Endothelial cell (in vitro differentiated cells): ENCODE measurements around the gene TAGLN2. TPM values are rescaled to one million over a fixed set of nuclear protein-coding genes. Genes with fewer than 3 reads are reported as not detected.

ENCODE experiments used
- DNase-seq: peaks from one replicate; pipeline ENCODE4 v3.0.0; 2021; ENCODE audit warnings: low spot score
- H3K27ac Mint-ChIP-seq: one replicate; pipeline ENCODE4 v1.8.0; 2021; ENCODE audit warnings: mixed read lengths, inconsistent platforms; ENCODE audit not compliant: unreplicated experiment
- H3K27me3 Mint-ChIP-seq: one replicate; pipeline ENCODE4 v1.8.0; 2021; ENCODE audit warnings: mild to moderate bottlenecking, moderate library complexity, mixed read lengths, inconsistent platforms; ENCODE audit not compliant: unreplicated experiment
- H3K36me3 Mint-ChIP-seq: one replicate; pipeline ENCODE4 v1.8.0; 2021; ENCODE audit warnings: mild to moderate bottlenecking, low read depth, mixed read lengths, inconsistent platforms; ENCODE audit not compliant: unreplicated experiment
- H3K4me1 Mint-ChIP-seq: one replicate; pipeline ENCODE4 v1.8.0; 2021; ENCODE audit warnings: mild to moderate bottlenecking, mixed read lengths, inconsistent platforms; ENCODE audit not compliant: unreplicated experiment
- H3K4me3 Mint-ChIP-seq: one replicate; pipeline ENCODE4 v1.8.0; 2021; ENCODE audit warnings: mild to moderate bottlenecking, mixed read lengths, inconsistent platforms; ENCODE audit not compliant: unreplicated experiment
- H3K9me3 Mint-ChIP-seq: one replicate; pipeline ENCODE4 v1.8.0; 2021; ENCODE audit warnings: mixed read lengths, inconsistent platforms; ENCODE audit not compliant: unreplicated experiment
- CTCF ChIP-seq: fragments of 200-600 bp; sonication (generic); IDR thresholded peaks from one replicate; pipeline ENCODE4 v1.5.0; 2021; ENCODE audit warnings: antibody characterized with exemption; ENCODE audit not compliant: unreplicated experiment
- total RNA-seq: library from RNA; stranded (reverse); fragmentation: NEBNext Ultra II Directional; extraction: Animal tissue kit (Norgen Biotek cat#: 25700); gene quantifications from one replicate; pipeline ENCODE4 v1.2.1, GENCODE V29; 2021; ENCODE audit not compliant: unreplicated experiment

Gene TAGLN2
- total RNA-seq, 1 donor from 2014 or later, result 95.2 TPM

GRCh38 chr1:159961636-159962035 is 36.3 kb upstream of the TAGLN2 start:
- Mint-ChIP-seq H3K4me1 (peaks cover 6% of the 10 kb centered on the region), H3K27me3 (peaks cover 2% of the 10 kb centered on the region), H3K9me3 (no peaks in the 10 kb centered on the region), H3K36me3 (no peaks in the 10 kb centered on the region), H3K4me3 (no peak overlapping the region), H3K27ac (no peak overlapping the region)
- TF ChIP-seq CTCF, result no peak
- DNase-seq, result no peak

DNA sequence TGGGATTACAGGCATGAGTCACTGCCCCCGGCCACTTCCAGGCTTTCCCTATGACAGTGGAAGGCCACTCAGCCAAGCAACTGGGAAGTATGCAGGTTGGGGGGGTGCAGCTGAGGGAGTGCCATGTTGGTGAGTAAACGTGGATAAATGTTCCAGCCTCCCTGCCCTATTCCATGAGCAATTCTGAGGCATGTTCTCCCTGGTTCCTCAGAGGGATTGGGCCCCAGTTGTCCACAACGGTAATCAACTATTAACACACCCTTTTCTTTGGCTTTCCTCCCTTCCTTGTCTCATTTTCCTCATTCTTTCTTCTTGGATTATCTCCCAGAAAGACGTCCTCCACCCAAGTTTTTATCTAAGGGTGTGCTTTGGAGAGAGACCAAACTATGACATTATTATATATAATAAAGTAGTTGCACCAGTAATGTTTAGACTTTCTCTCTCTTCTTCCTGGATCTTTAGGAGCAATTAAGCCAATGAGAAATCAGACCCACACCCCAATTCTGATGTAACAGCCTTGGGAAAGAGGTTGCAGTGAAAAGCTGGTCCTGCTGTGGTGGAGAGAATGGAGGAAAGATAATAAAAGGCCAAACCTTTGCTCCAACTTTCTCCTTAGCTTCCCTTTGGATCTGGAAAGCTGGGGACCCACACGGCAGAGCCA is 35.5 kb upstream of the TAGLN2 start:
- Mint-ChIP-seq H3K27me3 (peaks cover 2% of the 10 kb centered on the region), H3K36me3 (no peaks in the 10 kb centered on the region), H3K27ac (no peak overlapping the region), H3K9me3 (no peaks in the 10 kb centered on the region), H3K4me1 (peaks cover 6% of the 10 kb centered on the region), H3K4me3 (no peak overlapping the region)
- DNase-seq, result no peak
- no peak for TF ChIP-seq CTCF

- Mint-ChIP-seq H3K27ac (no peak overlapping the region), H3K27me3 (peaks cover 2% of the 10 kb centered on the region), H3K4me3 (no peak overlapping the region), H3K36me3 (no peaks in the 10 kb centered on the region), H3K4me1 (peaks cover 3% of the 10 kb centered on the region), H3K9me3 (no peaks in the 10 kb centered on the region)
- no peak for TF ChIP-seq CTCF
- DNase-seq, result no peak
These were observed 34.1 kb upstream of the TAGLN2 start for GRCh38 chr1:159959451-159959850.

- H3K27me3 Mint-ChIP-seq, result peaks cover 2% of the 10 kb centered on the region
- no peak for DNase-seq
- no peaks in the 10 kb centered on the region for H3K9me3 Mint-ChIP-seq
- TF ChIP-seq CTCF, result no peak
- H3K27ac Mint-ChIP-seq, result no peak overlapping the region
- H3K36me3 Mint-ChIP-seq, result no peaks in the 10 kb centered on the region
- H3K4me1 Mint-ChIP-seq, result peaks cover 3% of the 10 kb centered on the region
- no peak overlapping the region for H3K4me3 Mint-ChIP-seq
These were observed 33.5 kb upstream of the TAGLN2 start for GRCh38 chr1:159958719-159959380.

DNA sequence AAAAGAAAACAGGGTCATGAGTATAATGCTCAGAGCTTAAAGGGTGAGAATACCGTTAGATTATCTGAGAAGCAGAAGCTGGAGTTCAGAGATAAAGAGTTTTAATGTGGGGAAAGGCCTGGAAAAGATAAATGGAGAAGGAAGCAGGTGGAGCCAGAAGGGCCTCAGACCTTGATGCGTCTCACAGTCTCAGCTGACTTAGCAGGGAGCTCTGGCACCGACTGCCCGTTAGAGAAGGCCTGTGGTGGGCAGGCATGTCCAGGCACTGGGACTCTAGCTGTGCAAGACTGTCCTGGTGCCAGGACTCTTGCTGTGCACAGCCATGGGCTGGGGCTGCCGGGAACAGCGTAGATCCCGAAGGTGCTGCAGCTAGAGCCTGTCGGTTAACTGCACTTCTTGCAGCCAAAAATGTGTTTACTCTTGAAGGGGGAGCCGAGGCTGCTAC is 32.5 kb upstream of the TAGLN2 start:
- Mint-ChIP-seq H3K9me3 (no peaks in the 10 kb centered on the region), H3K4me1 (peaks cover 3% of the 10 kb centered on the region), H3K27me3 (peaks cover 2% of the 10 kb centered on the region), H3K36me3 (no peaks in the 10 kb centered on the region), H3K27ac (no peak overlapping the region), H3K4me3 (no peak overlapping the region)
- TF ChIP-seq CTCF, result no peak
- DNase-seq, result no peak
